SJCRH30 (cell line): ENCODE results near the gene CDON. TPM values are rescaled to one million over a fixed set of nuclear protein-coding genes. Genes with fewer than 3 reads are reported as not detected.

Experiments used
- DNase-seq, 2 experiments: peaks; one replicate each; pipeline ENCODE4 v3.0.0-alpha.2; 2015 to 2020
- H3K27ac ChIP-seq: fragments of 250-450 bp; sonication (Bioruptor Pico); 2 replicates; pipeline ENCODE4 v1.5.1; 2020; ENCODE audit warnings: mild to moderate bottlenecking, moderate library complexity
- H3K27me3 ChIP-seq: fragments of 250-450 bp; sonication (Bioruptor Pico); 2 replicates; pipeline ENCODE4 v1.5.1; 2020; ENCODE audit warnings: mild to moderate bottlenecking, moderate library complexity
- H3K36me3 ChIP-seq: fragments of 250-450 bp; sonication (Bioruptor Pico); 2 replicates; pipeline ENCODE4 v1.5.1; 2020; ENCODE audit warnings: mild to moderate bottlenecking, moderate library complexity
- H3K4me1 ChIP-seq: fragments of 250-450 bp; sonication (Bioruptor Pico); 2 replicates; pipeline ENCODE4 v1.5.1; 2020; ENCODE audit warnings: mild to moderate bottlenecking, moderate library complexity
- H3K4me3 ChIP-seq: fragments of 250-450 bp; sonication (Bioruptor Pico); 2 replicates; pipeline ENCODE4 v1.5.1; 2020; ENCODE audit warnings: mild to moderate bottlenecking, moderate library complexity
- H3K9me3 ChIP-seq: fragments of 250-450 bp; sonication (Bioruptor Pico); replicated peaks from 2 replicates; pipeline ENCODE4 v1.5.1; 2020; ENCODE audit warnings: mild to moderate bottlenecking, moderate library complexity
- total RNA-seq: library from RNA; depleted of rRNA; stranded (reverse); fragments of >200 nt; shearing (Covaris generic); gene quantifications from 2 replicates; pipeline ENCODE4 v1.2.3, GENCODE V29; 2014

CDON gene
- total RNA-seq, 1 experiment from 2014 or later, result 76.1 TPM

DNA sequence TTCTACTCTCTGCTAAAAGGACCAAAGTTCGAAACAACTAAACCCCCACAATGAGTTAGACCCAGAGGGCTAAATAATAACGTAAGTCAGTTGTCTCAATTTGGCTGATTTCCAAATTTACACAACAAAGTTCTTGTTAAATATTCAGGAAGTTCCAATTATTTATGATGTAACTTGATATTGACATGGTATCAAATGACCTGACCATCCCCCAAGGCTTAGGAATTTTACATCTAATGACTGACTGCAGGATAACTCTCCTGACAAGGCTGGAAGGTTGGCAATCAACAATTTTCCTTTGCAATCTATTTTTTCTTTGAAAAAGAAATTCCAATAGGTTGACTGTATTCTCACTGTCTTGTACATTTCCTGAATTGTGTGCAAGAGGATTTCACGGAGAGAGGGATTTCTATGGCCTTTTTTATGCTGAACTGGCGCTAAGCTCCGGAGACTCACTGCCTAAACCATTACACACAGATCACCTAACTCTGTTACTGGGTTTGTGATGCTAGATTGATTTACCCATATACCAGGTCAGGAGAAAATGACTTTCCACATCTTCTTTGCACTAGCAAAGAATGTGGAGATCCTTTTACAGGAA lies 9.6 kb upstream of the CDON start:
- H3K27me3 ChIP-seq, result no peaks in the 10 kb centered on the region
- H3K4me1 ChIP-seq, result peaks cover 20% of the 10 kb centered on the region

DNA sequence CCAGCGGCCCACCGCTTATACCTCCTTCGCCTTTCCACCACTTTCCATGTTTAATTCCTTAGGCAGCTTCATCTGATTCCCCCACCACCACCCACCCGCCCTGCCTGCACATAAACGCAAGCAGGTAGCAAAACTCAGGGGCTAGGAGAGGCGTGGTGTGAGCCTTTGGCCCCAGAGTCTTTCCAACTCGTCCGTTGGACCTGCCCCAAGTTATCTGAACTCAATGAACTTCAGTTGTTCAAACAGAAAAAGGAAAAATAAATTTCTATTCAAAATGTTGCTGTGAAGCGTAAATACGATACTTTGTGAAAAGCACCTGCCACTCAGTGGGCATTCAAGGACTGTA lies 814 bp upstream of the CDON start:
- no peaks in the 10 kb centered on the region for H3K4me1 ChIP-seq
- H3K27ac ChIP-seq, result no peak overlapping the region
- no peaks in the 10 kb centered on the region for H3K27me3 ChIP-seq
- no peaks in the 10 kb centered on the region for H3K36me3 ChIP-seq
- peak overlapping the region; percentile 67 for H3K4me3 ChIP-seq
- DNase-seq, result no peak
- no peaks in the 10 kb centered on the region for H3K9me3 ChIP-seq

More for the DNA sequence above, 9.6 kb upstream of the CDON start:
- peak; percentile 15 to 67 for DNase-seq
- Histone ChIP-seq H3K4me3 (peak overlapping the region; percentile 31), H3K27ac (peak overlapping the region; percentile 62), H3K9me3 (no peaks in the 10 kb centered on the region), H3K36me3 (no peaks in the 10 kb centered on the region)

DNA sequence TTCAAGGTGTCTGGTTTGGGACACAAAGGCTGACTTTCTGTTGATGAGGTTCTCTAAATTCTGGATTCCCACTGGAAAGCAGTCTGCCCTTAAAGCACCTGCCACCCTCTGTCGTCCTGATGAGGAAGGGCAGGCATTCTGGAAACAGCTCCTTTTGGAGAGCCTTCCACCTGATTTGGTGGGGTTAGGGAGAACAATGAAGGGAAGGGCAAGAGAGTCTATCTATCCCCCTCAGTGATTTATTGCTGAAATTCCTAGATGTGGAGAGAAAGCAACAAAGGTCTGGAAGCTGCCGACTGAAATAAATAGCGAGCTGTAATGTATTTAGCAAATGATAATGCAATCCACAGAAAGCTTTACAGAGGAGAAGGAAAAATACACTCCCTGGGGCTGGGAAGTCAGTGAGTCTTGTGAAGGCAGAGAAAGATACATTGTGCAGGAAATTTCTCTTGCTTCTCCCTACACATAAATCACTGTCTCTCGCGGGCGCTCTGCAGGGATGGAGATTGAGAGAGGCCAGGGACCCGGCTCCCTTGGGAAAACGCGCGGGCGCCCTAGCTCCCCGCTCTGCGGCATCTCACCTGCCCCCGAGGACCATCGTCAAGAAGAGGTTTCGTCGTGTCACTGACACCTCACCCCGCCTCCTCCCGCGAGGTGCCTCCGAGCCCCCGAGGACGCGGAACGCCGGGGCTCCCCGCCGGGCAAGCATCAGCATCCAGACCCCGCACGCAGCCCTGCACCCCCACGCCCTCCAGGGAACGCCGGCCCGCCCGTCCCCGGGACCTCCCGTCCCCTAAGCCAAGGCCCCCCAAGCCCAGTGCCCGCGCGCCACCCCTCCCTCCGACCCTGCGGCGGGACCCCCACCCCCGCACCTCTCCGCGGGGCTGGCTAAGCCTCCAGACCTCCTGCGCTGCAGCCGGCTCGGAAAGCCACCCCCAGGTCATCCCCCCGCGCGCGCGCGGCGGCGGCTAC lies 673 bp downstream of the CDON start:
- Histone ChIP-seq H3K4me3 (peak overlapping the region; percentile 67), H3K9me3 (no peaks in the 10 kb centered on the region), H3K36me3 (peaks cover 5% of the 10 kb centered on the region; the same call in 1 of the 2 replicates), H3K4me1 (no peaks in the 10 kb centered on the region; the same call in 1 of the 2 replicates), H3K27me3 (no peaks in the 10 kb centered on the region), H3K27ac (peak overlapping the region; percentile 32; the same call in 1 of the 2 replicates)
- peak; percentile 43 to 65 for DNase-seq

DNA sequence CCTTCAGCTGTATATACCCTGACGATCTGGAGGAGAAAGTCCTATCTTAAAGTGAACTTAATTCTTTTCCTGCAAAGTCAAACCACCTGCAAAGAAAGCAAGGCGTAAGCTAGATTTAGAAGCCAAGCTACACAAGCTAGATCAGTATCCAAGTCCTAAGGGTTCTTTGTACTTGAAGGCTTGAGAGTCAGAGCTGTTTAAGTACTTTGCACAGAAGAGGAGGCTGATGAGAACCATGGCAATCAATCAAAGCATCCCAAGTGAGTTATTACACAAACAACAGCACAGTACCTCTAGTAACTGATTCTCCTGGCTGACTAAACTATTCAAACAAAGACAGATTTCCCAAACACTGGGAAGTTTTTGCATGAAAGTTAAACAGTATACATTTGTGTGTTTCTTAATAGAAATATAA lies 1.9 kb downstream of the CDON start:
- peaks cover 14% of the 10 kb centered on the region for H3K36me3 ChIP-seq
- no peaks in the 10 kb centered on the region for H3K27me3 ChIP-seq
- DNase-seq, result peak in 1 of 2 experiments; percentile 20
- no peaks in the 10 kb centered on the region; the same call in 1 of the 2 replicates for H3K4me1 ChIP-seq
- H3K4me3 ChIP-seq, result peak overlapping the region; percentile 67
- no peaks in the 10 kb centered on the region for H3K9me3 ChIP-seq
- peak overlapping the region; percentile 16; the same call in 1 of the 2 replicates for H3K27ac ChIP-seq

DNA sequence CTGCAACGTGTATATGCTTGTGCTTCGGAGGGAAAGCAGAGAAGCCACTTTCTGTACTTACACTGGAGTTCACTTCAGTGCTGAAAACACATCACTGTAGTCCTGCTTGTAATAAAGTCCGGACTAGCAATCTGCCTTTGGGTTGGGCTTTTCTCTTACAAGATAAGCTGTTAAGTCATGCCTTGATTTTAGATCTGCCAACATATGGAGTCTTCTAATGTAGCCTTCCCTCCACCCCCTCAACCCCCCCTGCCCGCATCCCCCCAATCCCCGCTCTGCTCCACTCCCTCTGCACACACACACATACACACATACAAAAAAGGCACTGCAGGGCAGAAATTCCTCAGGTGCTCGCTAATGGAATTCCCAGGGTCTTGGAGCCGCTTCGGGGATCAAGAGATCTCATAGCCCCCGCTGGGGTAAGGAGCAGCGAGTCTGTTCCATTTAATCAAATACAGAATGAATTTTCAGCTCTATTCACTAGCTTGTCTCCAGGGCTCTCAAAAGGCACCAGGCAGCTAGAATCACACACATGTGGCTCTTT lies 3.4 kb downstream of the CDON start:
- Histone ChIP-seq H3K36me3 (peaks cover 25% of the 10 kb centered on the region), H3K9me3 (no peaks in the 10 kb centered on the region), H3K27me3 (no peaks in the 10 kb centered on the region), H3K4me3 (peak overlapping the region; percentile 67), H3K4me1 (no peaks in the 10 kb centered on the region; the same call in 1 of the 2 replicates), H3K27ac (peak overlapping the region; percentile 42; the same call in 1 of the 2 replicates)
- peak; percentile 52 for DNase-seq

DNA sequence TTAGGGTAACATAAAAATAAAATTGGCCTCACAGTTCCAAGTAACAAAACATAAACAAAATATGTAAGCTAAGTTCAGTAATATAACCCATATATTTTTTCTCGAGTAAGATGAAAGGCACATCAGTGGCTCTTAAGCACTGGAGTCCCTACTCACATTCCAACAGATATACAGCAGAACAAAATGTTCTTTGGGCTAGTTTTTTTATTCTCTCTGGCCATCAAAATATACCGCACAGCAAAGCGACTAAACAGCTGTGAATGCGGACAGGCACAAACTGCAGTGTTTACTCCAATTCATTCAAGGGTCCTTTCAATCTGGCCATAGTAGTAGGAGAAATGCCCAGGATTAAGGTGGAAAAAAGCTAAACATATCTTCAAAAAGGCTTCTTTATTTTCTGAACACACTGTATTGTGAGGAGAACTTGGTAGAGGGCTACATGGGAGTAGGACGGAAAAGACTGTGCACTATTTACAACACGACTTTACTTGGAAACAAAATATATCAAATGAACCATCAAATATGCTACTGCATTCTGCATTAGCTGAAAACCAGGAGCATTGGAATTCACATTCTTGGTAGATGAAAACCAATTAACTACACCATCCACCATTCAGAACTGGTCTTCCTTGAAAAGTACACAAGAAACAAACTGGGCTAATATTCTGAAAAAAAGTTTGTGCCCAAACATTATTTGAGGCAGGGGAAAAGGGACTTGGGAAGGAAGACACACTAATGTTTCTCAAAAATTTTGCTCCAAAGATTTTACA lies 4.4 kb downstream of the CDON start:
- Histone ChIP-seq H3K27me3 (no peaks in the 10 kb centered on the region), H3K36me3 (peaks cover 30% of the 10 kb centered on the region), H3K27ac (no peak overlapping the region), H3K4me3 (peak overlapping the region; percentile 67), H3K9me3 (no peaks in the 10 kb centered on the region), H3K4me1 (no peaks in the 10 kb centered on the region; the same call in 1 of the 2 replicates)
- DNase-seq, result no peak

DNA sequence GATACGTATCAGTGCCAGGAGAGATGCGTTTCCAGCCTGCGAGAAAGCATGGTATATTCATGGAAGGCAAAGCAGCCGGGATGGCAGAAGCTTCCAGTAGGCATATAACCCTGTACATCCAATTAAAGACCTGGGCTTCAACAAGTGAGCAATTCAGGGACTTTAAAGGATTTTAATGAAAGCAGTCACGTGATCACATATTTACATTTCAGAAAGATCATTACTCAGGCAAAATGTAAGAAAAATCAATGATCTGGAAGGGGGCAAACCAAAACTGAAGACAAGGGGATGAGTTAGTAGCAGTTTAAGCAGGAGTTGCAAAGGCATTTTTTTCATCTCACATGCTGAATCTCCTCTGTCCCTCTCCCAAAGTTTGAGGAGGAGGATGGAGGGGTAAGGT lies 7.8 kb downstream of the CDON start:
- no peak overlapping the region for H3K27ac ChIP-seq
- H3K36me3 ChIP-seq, result peaks cover 30% of the 10 kb centered on the region
- no peak for DNase-seq
- H3K9me3 ChIP-seq, result no peaks in the 10 kb centered on the region
- H3K4me1 ChIP-seq, result no peaks in the 10 kb centered on the region; the same call in 1 of the 2 replicates
- no peak overlapping the region for H3K4me3 ChIP-seq
- no peaks in the 10 kb centered on the region for H3K27me3 ChIP-seq

DNA sequence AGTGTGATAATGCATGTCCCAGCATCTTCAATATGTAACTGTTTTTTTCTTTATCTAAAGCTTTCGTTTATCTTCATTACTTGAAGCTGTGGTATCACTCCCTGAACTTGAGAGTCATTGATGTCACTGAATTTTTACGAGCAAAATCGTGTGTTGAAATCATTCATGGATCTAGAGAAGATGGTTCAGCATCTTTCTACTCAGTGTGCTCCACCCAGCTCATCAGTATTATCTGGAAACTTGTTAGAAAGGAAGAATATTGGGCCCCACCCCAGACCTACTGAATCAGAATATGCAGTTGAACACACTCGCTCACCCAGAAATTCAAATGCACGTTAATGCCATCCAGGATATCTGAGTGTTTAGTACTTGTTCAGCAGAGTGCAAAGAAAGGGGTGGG lies 8.3 kb downstream of the CDON start:
- no peak overlapping the region for H3K27ac ChIP-seq
- DNase-seq, result no peak
- H3K36me3 ChIP-seq, result peaks cover 30% of the 10 kb centered on the region

DNA sequence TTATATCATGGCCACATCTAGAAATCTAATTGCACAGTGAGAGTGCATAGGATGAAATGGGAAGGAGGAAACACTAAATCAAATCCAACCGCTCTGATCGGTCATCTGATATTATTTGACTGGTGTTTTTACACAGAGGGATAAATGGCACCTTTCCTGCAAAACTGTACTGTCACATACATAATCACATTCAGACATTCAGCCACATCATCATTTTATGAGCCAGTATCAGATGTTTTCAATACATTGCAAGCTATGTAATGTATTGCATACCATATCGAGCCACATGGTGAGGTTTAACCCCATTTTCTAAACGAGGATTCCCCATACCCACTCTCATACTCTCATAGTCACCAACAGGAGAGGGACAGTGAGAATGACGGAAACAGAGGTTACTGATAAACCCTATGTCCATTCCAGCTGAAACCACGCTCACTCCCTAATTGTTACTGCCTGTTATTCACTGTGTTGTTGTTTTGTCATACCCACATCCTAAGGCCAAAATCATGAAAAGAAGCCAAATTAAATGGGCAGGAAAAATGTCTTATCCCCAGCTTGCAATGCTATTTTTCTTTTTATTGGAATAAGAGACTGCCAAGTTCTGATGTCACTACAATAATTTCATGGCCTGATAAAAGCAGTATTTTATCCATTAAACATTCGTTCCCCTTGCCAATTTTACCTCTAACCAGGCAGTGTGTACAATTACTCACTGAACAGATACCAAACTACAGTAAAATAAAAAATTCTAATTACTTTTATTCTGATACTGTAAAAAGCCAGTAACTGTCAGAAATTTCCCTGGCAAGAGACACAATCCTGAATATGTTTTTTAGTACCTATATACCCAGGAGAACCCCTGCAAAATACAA lies 9.0 kb downstream of the CDON start:
- Histone ChIP-seq H3K27ac (no peak overlapping the region), H3K9me3 (no peaks in the 10 kb centered on the region), H3K36me3 (peaks cover 30% of the 10 kb centered on the region), H3K4me3 (no peak overlapping the region), H3K27me3 (no peaks in the 10 kb centered on the region), H3K4me1 (no peaks in the 10 kb centered on the region; the same call in 1 of the 2 replicates)
- no peak for DNase-seq

More for the DNA sequence above, 8.3 kb downstream of the CDON start:
- H3K4me3 ChIP-seq, result no peak overlapping the region
- H3K4me1 ChIP-seq, result no peaks in the 10 kb centered on the region; the same call in 1 of the 2 replicates
- H3K9me3 ChIP-seq, result no peaks in the 10 kb centered on the region
- no peaks in the 10 kb centered on the region for H3K27me3 ChIP-seq

DNA sequence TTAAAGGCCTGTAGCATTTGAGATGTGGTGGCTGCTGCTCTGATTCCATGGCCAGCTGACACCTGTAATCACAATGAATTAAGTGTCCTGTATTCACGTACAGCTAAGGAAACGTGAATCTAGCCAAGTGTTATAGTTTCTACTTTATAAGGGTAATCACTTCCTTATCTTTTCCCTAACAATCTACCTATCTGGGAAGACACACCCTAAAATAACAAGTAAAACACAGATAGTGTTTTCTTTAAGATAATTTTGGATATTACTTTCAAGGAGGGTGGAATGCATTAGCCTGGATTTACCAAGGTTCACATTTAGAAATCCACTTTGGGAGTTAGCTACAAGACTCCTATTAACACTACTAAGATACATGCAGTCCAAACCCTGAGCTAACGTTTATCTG lies 11.5 kb downstream of the CDON start:
- H3K4me3 ChIP-seq, result no peak overlapping the region
- no peaks in the 10 kb centered on the region for H3K27me3 ChIP-seq
- no peaks in the 10 kb centered on the region for H3K9me3 ChIP-seq
- peaks cover 20% of the 10 kb centered on the region for H3K36me3 ChIP-seq
- no peak for DNase-seq
- no peaks in the 10 kb centered on the region for H3K4me1 ChIP-seq
- no peak overlapping the region for H3K27ac ChIP-seq

DNA sequence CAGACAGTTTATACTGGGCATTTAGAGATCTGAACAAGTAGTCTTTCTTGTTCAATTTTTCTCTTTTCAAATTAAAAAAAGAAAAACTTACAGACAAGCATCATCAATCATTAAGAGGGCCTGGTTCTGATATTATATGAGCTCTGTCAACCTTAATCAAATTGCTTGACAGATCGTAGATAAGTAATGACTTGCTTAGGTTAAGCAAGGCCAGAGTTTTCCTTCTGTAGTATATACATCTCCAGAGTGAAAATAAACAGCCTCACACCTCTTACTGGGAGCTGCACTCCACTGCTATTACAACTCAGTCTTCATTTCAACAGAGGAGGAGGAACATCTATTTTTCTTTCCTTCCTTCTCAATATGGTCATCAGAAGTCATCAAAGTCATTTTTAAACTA lies 13.5 kb downstream of the CDON start:
- Histone ChIP-seq H3K27ac (no peak overlapping the region), H3K36me3 (peaks cover 12% of the 10 kb centered on the region)
- DNase-seq, result no peak

DNA sequence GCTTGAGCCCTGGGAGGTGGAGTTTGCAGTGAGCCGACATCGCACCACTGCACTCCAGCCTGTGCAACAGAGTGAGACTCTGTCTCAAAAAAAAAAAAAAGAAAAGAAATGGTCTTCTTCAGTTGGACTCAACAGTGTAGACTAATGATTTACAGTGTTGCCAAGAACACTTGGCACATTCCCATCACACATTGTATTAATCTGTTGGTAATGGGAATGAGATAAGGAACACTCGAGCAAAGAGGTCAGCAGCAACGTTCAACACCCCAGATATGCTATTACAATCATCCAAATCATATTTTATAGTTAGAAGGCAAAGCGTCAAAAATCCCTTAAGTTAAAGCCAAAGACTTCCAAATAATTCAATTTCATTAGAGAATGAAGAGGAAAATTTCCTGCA lies 14.5 kb downstream of the CDON start:
- H3K9me3 ChIP-seq, result no peaks in the 10 kb centered on the region
- H3K4me1 ChIP-seq, result no peaks in the 10 kb centered on the region
- no peak for DNase-seq
- H3K27ac ChIP-seq, result no peak overlapping the region
- H3K36me3 ChIP-seq, result peaks cover 14% of the 10 kb centered on the region
- H3K27me3 ChIP-seq, result no peaks in the 10 kb centered on the region
- H3K4me3 ChIP-seq, result no peak overlapping the region

More for the DNA sequence above, 13.5 kb downstream of the CDON start:
- Histone ChIP-seq H3K9me3 (no peaks in the 10 kb centered on the region), H3K27me3 (no peaks in the 10 kb centered on the region), H3K4me1 (no peaks in the 10 kb centered on the region), H3K4me3 (no peak overlapping the region)

DNA sequence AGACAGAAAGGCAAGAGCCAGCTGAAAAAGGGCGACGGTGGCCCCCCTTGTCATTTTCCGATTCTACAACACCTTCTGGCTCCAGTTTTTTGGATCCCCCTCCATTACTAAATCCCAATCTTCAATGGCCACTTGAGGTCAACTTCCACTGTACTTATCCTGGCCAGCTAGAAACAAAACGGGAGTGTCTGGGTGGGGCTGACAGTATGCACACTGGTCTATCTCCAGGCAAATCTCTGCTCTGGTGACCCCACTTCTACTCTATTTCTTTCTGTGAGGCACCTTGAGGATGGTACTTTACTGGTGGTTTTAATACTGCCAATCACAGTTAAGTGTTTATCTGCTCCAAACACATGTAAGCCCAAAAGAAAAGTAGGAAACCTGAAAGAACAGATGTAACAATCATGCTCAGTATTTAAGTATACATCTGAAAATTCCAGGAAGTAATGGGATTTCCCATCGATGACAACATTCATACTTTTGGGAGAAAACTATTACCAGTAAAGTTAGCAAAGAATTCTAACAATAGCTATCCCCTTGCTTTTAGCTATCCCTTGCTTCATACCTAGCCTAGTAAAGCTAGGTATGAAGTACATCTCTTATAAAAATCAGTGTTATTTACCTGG lies 16.0 kb downstream of the CDON start:
- H3K27me3 ChIP-seq, result no peaks in the 10 kb centered on the region
- no peak for DNase-seq
- no peaks in the 10 kb centered on the region for H3K4me1 ChIP-seq
- peaks cover 15% of the 10 kb centered on the region; the same call in 1 of the 2 replicates for H3K36me3 ChIP-seq
- no peaks in the 10 kb centered on the region for H3K9me3 ChIP-seq
- no peak overlapping the region for H3K4me3 ChIP-seq
- H3K27ac ChIP-seq, result no peak overlapping the region
